ENCODE measurements around the gene CDKL1.
A peak's percentile ranks its signal among the peaks of the same experiment; 100 is the strongest.

The CDKL1 gene

GRCh38 chr14:50396631-50397389 is at the start of gene CDKL1:
Gene CDKL1 (minus strand): TSS chr14:50396881. CDS start chr14:50395868, 1,013 bp downstream.
- DNase-seq = peak; percentile 22

DNA sequence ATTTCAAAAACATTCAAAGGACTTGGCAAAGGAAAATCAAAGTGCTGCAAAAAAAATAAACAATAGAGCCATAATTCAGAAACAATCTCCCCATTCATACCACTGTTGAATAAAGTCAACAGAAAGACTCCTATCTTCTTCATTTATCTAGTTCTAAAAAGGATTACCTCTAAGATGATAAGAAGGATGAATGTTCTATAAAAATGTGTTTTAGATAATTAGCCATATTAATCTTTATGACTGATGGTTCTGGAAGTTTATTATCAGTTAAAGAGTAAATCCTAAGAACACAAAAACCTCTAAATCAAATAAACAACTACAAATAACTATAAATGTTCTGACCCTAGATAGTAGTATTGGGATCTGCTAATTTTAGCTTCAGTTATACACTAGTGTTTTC is 37.8 kb upstream of the CDKL1 start:
- DNase-seq = no peak

GRCh38 chr14:50432131-50432530 is 35.5 kb upstream of the CDKL1 start:
- DNase-seq = no peak

DNA sequence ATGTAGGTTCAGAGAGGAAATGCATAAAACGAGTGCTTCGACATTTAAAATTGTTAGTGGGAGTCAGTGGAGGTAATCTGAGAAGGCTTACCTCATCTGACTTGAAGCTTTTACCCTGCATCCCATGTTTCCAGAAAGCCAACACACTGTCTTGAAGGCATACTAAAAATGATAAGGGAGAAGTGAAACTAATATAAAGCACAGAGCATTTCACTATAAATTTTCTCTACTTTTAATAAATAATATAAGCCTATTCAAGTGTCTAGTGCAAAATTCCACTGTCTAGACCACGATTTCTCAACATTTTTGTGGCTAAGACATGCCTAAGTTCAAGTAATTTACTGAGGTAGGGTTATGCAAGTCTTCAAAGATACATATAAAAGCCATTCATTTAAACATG is 29.1 kb upstream of the CDKL1 start:
- DNase-seq = no peak

GRCh38 chr14:50425105-50425504 is 28.4 kb upstream of the CDKL1 start:
- DNase-seq = no peak

GRCh38 chr14:50423529-50423928 is 26.8 kb upstream of the CDKL1 start:
- DNase-seq = no peak

DNA sequence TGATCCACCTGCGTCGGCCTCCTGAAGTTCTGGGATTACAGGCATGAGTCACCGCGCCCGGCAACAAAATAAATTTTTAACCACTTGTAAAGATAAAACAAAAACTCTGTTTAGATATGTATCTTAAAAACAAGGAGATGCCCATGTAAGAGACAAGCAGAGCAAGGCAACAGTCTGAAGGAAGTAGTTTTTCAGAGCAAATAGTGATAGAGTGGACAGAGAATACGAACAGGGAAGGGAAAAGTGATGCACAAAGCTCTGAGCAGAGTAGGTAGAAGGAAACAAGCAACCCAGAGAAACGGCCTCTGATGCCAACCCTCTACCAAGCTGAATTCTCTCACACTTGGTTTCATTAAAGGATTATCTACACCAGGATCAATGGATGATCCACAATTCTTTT is 24.8 kb upstream of the CDKL1 start:
- no peak for DNase-seq

GRCh38 chr14:50417853-50418252 is 21.2 kb upstream of the CDKL1 start:
- no peak for DNase-seq

DNA sequence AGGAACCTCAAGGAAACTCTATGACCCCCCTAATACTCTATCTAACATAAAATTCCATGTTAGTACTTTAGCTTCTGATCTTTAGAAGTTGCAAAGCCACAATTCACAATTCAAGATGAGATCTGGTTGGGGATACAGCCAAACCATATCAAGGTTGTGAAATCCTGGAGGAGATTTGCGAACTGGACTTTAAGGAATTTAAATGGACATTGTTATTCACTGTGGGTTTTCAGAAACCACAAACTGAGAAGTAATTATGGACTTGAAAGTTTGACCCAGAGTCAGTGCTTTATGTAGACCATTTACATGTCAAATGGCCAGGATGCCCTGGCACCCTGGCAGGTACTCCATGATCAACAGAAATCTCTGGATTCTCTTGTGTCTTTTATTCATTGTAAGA is 14.2 kb upstream of the CDKL1 start:
- DNase-seq = no peak

- DNase-seq = no peak
These were observed 13.4 kb upstream of the CDKL1 start for GRCh38 chr14:50410071-50410470.

DNA sequence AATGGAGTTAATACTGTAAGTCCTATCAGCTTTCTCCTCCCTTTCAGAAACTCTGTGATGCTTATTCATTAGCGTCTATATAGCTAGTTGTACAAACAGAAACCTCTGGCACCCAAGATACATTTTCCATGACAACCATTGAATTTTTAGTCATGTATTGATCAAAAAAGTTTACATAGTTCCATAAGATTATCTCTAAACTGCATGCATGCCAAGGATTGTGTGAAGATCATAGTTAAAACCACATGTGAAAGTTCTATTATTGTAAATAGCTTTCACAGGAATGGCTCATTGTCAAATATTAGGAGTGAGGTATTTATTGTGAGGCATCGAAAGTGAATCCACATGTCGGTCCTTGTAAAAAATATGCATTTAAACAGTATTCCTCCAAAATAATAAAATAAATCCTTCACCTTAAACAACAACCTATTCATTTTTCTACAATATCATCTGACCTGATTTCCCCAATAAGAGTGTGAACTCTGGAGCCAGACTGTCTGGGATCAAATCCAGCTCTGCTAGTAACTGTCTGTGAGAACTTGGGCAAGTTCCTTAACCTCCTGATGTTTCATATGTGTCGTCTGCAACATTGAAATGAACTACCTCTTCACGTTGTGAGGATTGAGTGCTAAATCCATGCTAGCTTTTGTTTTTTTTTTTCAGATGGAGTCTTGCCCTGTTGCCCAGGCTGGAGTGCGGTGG is 10.6 kb upstream of the CDKL1 start:
- no peak for DNase-seq

DNA sequence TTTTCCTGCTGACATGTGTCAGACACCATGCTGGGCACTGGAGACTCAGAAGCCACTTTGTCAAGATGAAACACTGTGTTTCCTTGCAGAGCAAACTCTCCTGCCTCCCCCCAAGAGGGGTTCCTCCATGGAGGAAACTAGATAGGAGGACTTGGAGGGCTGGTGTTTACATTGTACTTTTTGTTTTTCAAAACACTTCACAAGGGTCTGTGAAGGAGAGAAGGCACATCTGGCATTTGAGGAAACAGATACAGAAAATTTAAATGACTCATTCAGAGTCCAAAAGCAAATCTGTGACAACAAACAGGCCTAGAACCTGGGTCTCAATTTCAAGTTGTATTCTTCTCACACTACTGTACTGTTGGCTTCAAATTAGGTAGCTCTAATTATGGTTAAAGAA is 6.7 kb upstream of the CDKL1 start:
- DNase-seq = no peak

- DNase-seq = no peak
These were observed 6.3 kb upstream of the CDKL1 start for GRCh38 chr14:50402965-50403364.

DNA sequence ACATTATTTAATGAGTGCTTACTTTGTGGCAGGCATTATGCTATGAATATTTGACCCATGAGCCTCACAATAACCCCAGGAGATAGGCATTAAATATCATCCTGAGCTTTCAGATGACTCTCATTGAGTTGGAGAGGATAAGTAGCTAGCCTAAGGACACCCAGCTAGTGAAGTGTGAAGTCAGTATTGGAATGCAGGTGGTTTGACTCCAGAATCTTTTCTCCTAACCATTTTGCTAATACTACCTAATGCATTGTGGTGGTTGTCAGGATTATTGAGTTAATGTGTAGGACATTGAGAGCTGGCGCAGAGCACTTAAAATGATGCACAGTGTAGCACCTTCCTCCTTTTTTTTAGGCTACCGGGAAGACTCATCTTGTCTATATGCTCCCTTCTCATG is 3.8 kb upstream of the CDKL1 start:
- no peak for DNase-seq

DNA sequence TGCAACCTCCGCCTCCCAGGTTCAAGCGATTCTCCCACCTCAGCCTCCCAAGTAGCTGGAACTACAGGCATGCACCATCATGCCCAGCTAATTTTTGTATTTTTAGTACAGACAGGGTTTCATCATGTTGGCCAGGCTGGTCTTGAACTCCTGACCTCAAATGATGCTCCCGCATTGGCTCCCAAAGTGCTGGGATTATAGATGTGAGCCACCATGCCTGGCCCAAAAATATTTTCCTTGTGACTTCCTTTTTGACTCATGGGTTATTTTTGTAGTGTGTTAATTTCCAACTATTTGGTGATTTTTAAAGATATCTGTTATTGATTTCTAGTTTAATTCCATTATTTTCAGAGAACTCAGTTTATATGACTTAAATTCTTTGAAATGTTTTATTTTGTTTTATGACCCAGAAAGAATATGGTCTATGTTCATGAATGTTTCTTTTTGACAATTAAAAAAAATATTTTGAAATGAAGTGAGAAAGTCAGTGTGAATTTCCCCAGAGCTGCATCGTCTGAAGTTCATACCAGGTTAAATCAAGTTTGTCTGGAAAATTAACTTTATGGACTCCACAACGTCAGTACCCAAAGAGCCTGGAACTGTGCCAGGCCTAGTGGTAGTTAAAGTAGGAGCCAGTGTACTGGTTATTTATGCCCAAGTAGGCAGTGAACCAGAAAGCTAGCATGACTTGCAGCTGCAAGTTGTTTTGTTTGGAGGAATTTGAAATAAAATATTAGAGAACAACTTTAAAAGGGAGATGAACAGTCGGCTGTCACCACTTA is 2.8 kb upstream of the CDKL1 start:
- no peak for DNase-seq

DNA sequence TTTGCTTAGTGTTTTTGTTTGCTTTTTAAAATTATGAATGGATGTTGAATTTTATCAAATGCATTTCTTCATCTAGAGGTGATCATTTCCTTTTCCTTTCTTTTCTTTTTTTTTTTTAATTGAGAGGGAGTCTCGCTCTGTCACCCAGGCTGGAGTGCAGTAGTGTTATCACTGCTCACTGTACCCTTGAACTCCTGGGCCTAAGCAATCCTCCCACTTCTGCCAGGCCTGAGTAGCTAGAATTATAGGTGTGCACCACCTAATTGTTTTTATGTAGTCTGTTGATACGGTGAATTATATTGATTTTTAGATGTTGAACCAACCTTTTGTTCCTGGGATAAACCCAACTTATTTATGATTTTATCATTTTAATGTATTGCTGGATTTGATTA is 1.5 kb upstream of the CDKL1 start:
- DNase-seq = no peak

DNA sequence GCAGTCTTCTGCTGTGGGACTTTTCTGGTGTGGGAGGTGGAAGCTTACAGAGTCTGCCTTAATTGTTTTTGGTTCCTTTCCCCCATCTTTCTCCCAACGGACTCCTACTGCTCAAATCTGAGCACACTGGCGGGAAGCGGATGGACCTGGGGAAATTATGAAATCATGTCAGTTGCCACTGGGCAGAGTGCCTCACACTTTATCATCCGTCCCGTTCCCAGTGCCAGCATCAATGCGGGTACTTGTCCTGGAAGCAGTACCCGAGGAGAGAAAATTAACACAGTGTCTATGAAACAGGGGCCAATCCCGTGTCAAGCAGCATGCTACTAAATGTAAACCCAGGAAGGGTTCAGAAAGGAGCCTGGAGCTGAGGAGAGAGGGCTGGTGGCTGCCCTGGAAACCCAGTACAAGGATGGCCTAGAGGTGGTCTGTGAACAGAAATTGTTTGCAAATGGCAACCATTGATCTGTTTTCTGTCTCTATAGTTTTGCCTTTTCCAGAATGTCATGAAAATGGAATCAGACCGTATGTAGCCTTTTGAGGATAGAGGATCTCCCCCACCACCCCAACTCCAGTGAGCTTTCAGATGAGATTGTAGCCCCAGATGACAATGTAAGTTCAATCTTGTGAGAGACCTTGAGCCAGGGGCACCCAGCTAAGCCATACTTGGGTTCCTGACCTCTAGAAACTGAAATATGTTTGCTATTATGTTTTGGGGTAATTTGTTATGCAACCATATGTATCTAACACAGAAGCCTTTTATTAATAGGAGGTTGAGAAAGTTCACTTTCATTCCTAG is 908 bp upstream of the CDKL1 start:
- no peak for DNase-seq

- no peak for DNase-seq
These were observed 1.2 kb downstream of the CDKL1 start for GRCh38 chr14:50395448-50395847.

- DNase-seq = no peak
These were observed 2.0 kb downstream of the CDKL1 start for GRCh38 chr14:50394713-50395112.

GRCh38 chr14:50389668-50390441 is 6.8 kb downstream of the CDKL1 start:
- no peak for DNase-seq

- no peak for DNase-seq
These were observed 8.3 kb downstream of the CDKL1 start for GRCh38 chr14:50388256-50388931.

DNA sequence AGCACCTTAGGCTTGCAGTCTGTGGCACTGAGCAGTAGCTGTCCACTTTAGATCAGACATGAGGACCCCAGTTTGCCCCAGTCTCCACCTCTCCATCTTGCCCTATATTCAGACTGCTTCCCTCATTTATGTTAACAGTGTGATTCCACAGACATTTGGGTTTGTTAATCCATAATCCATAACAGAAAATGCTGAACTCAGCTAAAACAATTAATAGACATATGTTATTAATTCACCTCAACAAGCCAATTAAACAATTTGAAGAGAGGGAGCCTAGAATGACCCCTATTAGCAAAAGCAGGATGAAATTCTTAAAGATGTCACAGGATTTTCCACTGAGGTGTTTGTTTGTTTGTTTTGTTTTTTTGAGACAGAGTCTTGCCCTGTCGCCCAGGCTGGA is 9.1 kb downstream of the CDKL1 start:
- DNase-seq = no peak

All from activated CD4-positive, alpha-beta T cell treated with anti-CD3 and anti-CD28 coated beads, Interleukin-2, amount 50 U/mL, for 1 hour (primary cell).